DMS114 treated with DMSO at 0.1 percent for 48 hours (cell line): ENCODE measurements around the gene GNL1.
A peak's percentile ranks its signal among the peaks of the same experiment; 100 is the strongest.

Source experiments
- DNase-seq: peaks from one replicate; lab custom pipeline; 2025; ENCODE audit not compliant: unreplicated experiment; lab: John Stamatoyannopoulos, UW

Gene GNL1

GRCh38 chr6:30556066-30556905 lies at the start of gene GNL1:
GNL1 (minus strand) TSS chr6:30556489; CDS start chr6:30556203, 286 bp downstream.
- DNase-seq, result peak; percentile 80

- no peak for DNase-seq
Measured at GRCh38 chr6:30603961-30604360, 47.7 kb upstream of the GNL1 start.

- no peak for DNase-seq
Measured at GRCh38 chr6:30601815-30602641, 45.7 kb upstream of the GNL1 start.

- DNase-seq, result no peak
Measured at GRCh38 chr6:30601436-30601814, 45.1 kb upstream of the GNL1 start.

- no peak for DNase-seq
Measured at GRCh38 chr6:30600451-30600961, 44.2 kb upstream of the GNL1 start.

GRCh38 chr6:30599625-30600324 lies 43.5 kb upstream of the GNL1 start:
- no peak for DNase-seq

GRCh38 chr6:30598912-30599624 lies 42.8 kb upstream of the GNL1 start:
- DNase-seq, result no peak

- peak; percentile 76 for DNase-seq
Measured at GRCh38 chr6:30597315-30598144, 41.2 kb upstream of the GNL1 start.

GRCh38 chr6:30592287-30592686 lies 36.0 kb upstream of the GNL1 start:
- no peak for DNase-seq

GRCh38 chr6:30591008-30591407 lies 34.7 kb upstream of the GNL1 start:
- no peak for DNase-seq

GRCh38 chr6:30590509-30590908 lies 34.2 kb upstream of the GNL1 start:
- no peak for DNase-seq

GRCh38 chr6:30589754-30590358 lies 33.6 kb upstream of the GNL1 start:
- DNase-seq, result no peak

- no peak for DNase-seq
Measured at GRCh38 chr6:30583921-30584320, 27.6 kb upstream of the GNL1 start.

GRCh38 chr6:30578051-30578450 lies 21.8 kb upstream of the GNL1 start:
- DNase-seq, result no peak

GRCh38 chr6:30573113-30573512 lies 16.8 kb upstream of the GNL1 start:
- no peak for DNase-seq

GRCh38 chr6:30572148-30572547 lies 15.9 kb upstream of the GNL1 start:
- no peak for DNase-seq

GRCh38 chr6:30571762-30572082 lies 15.4 kb upstream of the GNL1 start:
- no peak for DNase-seq

- peak; percentile 96 for DNase-seq
Measured at GRCh38 chr6:30571075-30571761, 14.9 kb upstream of the GNL1 start, which contains the start of gene ABCF1. ABCF1 (plus strand) TSS chr6:30571442; CDS start chr6:30571488, 46 bp downstream.

GRCh38 chr6:30570740-30571074 lies 14.4 kb upstream of the GNL1 start:
- DNase-seq, result peak; percentile 59
